HFF-Myc (cell line): ENCODE results near the gene RB1.

Source experiments
- DNase-seq: peaks from one replicate; pipeline ENCODE4 v3.0.0-alpha.2; 2011; ENCODE audit warnings: low read depth; ENCODE audit errors: extremely low read depth
- H3K4me3 ChIP-seq: replicated peaks from 2 replicates; pipeline ENCODE4 v1.5.1; 2011; ENCODE audit warnings: low read depth, mild to moderate bottlenecking, control low read depth, low read length
- TF ChIP-seq, protein P1 (sequence below): IDR thresholded peaks from 2 replicates; pipeline ENCODE4 v1.5.1; 2012; ENCODE audit warnings: mild to moderate bottlenecking, low read depth, low read length, control low read depth; ENCODE audit errors: missing control alignments

Gene RB1

DNA sequence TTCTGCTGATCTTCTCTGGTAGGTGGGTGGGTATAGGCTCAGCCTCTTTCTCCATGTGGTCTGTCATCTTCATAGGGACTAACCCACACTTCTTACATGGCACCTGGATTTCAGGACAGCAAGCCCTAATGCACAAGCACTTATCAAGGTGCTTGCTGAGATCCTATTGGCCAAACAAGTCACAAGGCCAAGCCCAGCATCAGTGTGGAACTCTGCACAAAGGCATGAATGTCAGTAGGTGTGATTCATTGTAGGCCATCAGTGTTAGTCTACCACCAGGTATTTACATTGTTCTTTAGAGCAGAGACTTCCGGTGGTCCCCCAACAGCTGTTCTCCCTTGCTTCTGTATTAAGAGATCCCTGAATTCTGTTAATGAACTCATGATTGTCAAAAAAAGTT lies 8.3 kb upstream of the RB1 start:
- DNase-seq: no peak
- TF ChIP-seq, protein P1, sequence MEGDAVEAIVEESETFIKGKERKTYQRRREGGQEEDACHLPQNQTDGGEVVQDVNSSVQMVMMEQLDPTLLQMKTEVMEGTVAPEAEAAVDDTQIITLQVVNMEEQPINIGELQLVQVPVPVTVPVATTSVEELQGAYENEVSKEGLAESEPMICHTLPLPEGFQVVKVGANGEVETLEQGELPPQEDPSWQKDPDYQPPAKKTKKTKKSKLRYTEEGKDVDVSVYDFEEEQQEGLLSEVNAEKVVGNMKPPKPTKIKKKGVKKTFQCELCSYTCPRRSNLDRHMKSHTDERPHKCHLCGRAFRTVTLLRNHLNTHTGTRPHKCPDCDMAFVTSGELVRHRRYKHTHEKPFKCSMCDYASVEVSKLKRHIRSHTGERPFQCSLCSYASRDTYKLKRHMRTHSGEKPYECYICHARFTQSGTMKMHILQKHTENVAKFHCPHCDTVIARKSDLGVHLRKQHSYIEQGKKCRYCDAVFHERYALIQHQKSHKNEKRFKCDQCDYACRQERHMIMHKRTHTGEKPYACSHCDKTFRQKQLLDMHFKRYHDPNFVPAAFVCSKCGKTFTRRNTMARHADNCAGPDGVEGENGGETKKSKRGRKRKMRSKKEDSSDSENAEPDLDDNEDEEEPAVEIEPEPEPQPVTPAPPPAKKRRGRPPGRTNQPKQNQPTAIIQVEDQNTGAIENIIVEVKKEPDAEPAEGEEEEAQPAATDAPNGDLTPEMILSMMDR: no peak
- H3K4me3 ChIP-seq: no peak overlapping the region

DNA sequence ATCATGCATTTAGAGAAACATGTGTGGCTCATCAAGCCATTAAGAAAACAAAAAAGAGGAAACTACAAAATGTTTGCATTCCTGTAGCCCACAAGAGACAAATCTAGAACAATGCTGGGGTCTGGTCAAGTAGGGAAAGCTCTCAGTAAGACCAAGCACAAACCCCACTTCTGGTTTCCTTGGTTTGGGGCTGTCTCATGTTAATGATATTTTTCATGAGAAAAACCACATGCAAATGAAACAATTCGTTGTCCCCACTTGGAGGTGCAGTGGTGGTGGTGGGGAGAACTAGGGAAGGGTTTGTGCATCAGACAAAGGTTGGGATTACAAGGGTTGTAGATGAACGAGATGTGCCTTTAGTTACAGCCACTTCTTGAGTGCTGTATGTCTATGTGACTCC lies 7.0 kb upstream of the RB1 start:
- TF ChIP-seq, protein P1: no peak
- no peak for DNase-seq
- H3K4me3 ChIP-seq: no peak overlapping the region

DNA sequence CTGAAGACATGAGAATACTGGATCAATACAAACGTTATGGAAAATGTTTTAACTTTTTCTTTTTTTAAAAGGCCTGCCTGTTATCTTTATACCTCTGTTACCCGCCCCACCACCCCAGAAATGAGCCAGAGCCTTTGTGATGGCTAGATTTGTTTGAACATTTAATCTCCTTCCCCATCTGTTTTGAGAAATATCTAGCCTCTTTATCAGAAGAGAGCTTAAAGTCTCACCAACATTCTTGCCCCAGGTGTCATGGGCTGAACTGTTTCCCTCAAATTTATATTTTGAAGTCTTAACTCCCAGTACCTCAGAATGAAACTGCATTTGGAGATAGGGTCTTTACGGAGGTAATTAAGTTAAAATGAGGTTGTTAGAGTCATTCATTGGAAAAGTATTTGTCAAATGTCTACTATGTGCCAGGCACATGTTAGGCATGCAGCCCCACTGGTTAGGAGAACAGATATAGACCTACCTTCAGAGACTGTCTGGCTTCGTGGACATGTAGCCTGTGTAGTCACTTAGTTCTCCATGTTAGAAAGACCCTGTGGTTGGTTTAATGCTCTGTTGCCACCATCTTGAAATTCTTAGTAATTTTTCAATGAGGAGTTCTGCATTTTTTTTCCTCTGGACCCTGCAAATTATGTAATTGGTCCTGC lies 6.3 kb upstream of the RB1 start:
- no peak overlapping the region for H3K4me3 ChIP-seq
- DNase-seq: no peak
- TF ChIP-seq, protein P1: no peak

DNA sequence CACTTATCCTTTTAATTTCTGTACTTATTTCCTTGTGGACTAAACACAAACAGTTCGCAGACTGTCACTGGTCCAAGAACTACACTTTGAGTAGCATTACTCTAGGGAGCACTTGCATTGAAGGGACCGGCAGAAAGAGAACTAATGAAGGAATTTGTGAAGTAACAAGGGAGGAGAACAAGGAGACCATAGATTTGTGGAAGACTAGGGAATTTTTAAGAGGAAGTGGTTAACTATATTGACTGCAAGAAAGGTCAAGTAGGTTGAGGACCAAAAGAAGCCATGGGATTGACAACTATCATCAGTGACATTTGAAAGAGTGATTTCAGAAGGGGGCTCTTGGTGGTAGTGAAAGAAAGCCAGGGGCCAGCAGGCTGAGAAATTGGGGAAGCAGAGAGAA lies 4.0 kb upstream of the RB1 start:
- TF ChIP-seq, protein P1: no peak
- no peak overlapping the region for H3K4me3 ChIP-seq
- no peak for DNase-seq

DNA sequence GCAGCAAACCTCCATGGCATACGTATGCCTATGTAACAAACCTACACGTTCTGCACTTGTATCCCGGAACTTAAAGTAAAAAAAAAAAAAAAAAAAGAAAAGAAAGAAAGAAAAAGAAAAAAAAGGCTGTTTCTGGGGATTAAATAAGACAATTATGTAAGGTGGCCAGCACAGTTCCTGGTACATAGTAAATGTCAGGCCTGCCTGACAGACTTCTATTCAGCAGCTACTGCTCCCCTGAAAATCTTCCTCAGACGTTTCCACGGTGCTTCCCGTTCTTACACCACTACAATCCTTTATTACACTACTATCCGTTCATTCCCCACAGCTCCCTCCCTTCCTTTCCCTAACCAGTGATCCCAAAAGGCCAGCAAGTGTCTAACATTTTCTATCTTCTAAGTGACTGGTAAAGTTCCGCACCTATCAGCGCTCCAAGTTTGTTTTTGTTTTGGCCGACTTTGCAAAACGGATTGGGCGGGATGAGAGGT lies 636 bp upstream of the RB1 start:
- DNase-seq: no peak
- TF ChIP-seq, protein P1: no peak
- H3K4me3 ChIP-seq: peak overlapping the region; percentile 82

DNA sequence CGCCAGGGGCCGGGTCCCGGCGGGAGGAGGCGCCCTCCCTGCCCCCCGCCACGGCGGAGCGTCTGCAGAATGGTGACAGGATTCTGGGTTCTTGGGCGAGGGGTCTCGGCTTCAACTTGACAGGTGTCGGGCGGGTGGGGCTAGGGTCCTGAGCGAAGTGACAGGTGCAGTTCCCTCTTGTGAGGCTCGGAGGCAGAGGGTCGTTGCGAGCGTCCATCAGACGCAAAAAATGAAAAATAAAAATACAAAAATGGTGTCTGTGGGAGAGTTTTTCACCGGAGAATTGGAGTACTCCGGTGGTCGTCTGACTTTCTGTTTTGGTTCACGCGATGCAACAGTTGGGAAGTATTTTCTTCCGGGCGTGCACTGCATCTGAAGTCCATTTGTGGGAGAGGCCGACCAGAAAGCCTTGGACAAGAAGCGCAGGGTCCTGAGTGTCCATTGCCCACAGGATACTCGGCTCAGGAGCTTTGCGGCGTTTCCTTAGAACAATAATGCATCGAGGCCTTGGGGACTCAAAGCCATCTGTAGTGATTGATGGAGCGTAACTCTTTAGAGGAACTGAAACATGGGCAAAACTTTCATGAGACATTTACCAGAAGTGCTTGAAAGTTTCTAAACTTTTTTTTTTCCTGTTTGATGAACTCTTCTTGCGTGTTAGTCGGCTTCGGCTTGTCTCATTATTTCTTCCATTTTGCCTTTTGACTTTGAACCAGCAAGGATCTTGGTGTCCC lies 759 bp downstream of the RB1 start:
- TF ChIP-seq, protein P1: no peak
- H3K4me3 ChIP-seq: peak overlapping the region; percentile 82
- DNase-seq: peak; percentile 17

DNA sequence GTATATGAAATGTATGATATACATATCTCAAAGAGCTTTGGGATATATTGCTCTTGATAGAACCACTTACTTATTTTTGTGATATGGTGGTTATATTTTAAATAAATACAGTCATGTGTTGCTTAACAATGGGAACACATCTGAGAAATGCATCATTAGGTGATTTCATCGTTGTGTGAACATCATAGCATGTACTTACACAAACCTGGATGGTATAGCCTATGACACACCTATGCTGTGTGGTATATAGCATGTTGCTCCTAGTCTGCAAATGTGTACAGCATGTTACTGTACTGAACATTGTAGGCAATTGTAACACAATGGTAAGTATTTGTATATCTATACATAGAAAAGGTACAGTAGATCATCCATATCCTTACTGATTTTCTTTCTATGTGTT lies 7.7 kb downstream of the RB1 start:
- no peak overlapping the region for H3K4me3 ChIP-seq
- no peak for DNase-seq
- TF ChIP-seq, protein P1: no peak
